ENCODE data around the gene TRAF1.

Gene TRAF1

GRCh38 chr9:120933310-120934055 lies 6.9 kb upstream of the TRAF1 start:
- TF ChIP-seq GATA3 (IDR thresholded peaks at IDR 0.05; ENCODE audit: low read depth, low read length) (no peak), GATA2 (IDR thresholded peaks at IDR 0.05; ENCODE audit: low read depth, low read length) (no peak)

DNA sequence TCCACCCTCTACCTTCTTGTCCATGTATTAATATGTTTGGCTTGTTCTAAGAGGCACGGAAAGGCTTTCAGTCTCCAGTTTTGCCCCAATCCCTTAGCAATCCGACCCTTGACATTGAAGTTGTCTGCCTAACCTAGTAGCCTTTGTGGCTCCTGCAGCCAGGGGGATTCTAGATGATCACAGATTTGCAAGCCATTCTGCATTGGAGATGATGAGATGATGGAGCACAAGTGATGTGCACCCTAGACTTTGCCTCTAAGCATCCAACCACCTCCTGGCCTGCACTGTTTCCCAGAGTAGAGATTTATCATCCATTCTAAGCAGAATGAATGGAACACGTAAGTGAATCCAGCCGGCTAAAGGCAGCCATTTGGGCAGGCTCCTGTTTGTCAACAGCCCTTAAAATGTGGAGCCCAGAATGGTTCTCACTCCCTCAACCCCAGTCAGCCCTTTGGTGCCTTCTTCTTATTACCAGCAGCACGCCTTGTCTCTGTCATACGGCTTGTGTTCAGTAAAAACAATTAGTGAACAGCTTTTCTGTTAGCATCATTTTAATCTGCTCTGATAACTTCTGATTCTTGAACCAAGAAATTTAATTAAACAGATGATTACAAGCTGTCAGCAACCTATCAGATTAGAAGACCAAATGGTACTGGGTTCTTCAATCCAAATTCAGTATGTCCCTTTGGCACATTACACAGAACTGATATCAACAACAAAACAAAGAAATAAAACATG lies 5.7 kb upstream of the TRAF1 start:
- TF ChIP-seq GATA2 (IDR thresholded peaks at IDR 0.05; ENCODE audit: low read depth, low read length) (peak; percentile 37), GATA3 (IDR thresholded peaks at IDR 0.05; ENCODE audit: low read depth, low read length) (0 out of 2 replicates have a peak, but pooled peaks have one; percentile 14)

GRCh38 chr9:120931231-120932085 lies 4.9 kb upstream of the TRAF1 start:
- TF ChIP-seq GATA2 (IDR thresholded peaks at IDR 0.05; ENCODE audit: low read depth, low read length), result no peak
- no peak for TF ChIP-seq GATA3 (IDR thresholded peaks at IDR 0.05; ENCODE audit: low read depth, low read length)

- TF ChIP-seq GATA2 (IDR thresholded peaks at IDR 0.05; ENCODE audit: low read depth, low read length) (no peak), GATA3 (IDR thresholded peaks at IDR 0.05; ENCODE audit: low read depth, low read length) (no peak)
Measured at GRCh38 chr9:120929229-120929791, 2.7 kb upstream of the TRAF1 start.

DNA sequence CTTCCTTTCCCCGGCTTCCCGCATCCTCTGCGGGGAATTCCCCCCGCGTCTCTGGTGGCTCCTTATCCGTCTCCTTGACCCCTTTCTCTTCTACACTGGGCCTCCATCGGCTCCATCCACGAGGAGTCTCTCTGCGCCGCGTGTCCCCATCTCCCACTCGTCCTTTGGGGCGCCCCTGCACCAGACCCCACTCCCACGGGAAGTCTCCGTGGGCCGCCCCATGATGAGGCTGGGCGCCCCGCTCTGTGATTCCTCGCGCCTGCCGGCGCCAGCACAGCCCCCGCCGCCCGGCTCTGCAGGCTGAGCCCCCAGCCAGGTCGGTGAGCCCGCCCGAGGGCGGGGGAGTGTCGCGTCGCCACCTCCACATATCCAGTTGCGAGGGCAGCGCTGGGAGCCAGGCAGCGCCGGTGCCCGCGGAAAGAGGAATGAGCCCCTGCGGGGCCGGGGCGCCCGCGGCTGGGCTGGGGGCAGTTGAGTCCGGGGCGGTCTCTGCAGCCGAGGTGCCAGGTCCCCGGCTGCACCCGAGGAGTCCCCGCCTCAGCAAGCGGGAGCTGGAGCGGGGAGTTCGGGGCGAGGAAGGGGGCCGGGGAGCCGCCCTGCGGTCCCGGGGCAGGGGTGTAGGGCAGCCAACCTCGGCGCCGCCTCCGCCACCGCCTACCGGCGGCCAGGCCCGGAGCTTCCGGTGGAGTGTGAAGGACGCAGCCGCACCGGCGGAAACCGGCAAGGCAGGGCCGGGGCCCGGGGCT lies 2.1 kb upstream of the TRAF1 start:
- TF ChIP-seq GATA2 (IDR thresholded peaks at IDR 0.05; ENCODE audit: low read depth, low read length) (no peak), GATA3 (IDR thresholded peaks at IDR 0.05; ENCODE audit: low read depth, low read length) (no peak)

GRCh38 chr9:120928015-120928482 lies 1.5 kb upstream of the TRAF1 start:
- TF ChIP-seq GATA2 (IDR thresholded peaks at IDR 0.05; ENCODE audit: low read depth, low read length) (no peak), GATA3 (IDR thresholded peaks at IDR 0.05; ENCODE audit: low read depth, low read length) (no peak)

- TF ChIP-seq GATA3 (IDR thresholded peaks at IDR 0.05; ENCODE audit: low read depth, low read length), result no peak
- TF ChIP-seq GATA2 (IDR thresholded peaks at IDR 0.05; ENCODE audit: low read depth, low read length), result no peak
Measured at GRCh38 chr9:120927269-120928014, 846 bp upstream of the TRAF1 start.

GRCh38 chr9:120925535-120926396 lies 830 bp downstream of the TRAF1 start:
- TF ChIP-seq GATA3 (IDR thresholded peaks at IDR 0.05; ENCODE audit: low read depth, low read length), result no peak
- no peak for TF ChIP-seq GATA2 (IDR thresholded peaks at IDR 0.05; ENCODE audit: low read depth, low read length)

GRCh38 chr9:120924698-120925534 lies 1.7 kb downstream of the TRAF1 start:
- no peak for TF ChIP-seq GATA2 (IDR thresholded peaks at IDR 0.05; ENCODE audit: low read depth, low read length)
- no peak for TF ChIP-seq GATA3 (IDR thresholded peaks at IDR 0.05; ENCODE audit: low read depth, low read length)

DNA sequence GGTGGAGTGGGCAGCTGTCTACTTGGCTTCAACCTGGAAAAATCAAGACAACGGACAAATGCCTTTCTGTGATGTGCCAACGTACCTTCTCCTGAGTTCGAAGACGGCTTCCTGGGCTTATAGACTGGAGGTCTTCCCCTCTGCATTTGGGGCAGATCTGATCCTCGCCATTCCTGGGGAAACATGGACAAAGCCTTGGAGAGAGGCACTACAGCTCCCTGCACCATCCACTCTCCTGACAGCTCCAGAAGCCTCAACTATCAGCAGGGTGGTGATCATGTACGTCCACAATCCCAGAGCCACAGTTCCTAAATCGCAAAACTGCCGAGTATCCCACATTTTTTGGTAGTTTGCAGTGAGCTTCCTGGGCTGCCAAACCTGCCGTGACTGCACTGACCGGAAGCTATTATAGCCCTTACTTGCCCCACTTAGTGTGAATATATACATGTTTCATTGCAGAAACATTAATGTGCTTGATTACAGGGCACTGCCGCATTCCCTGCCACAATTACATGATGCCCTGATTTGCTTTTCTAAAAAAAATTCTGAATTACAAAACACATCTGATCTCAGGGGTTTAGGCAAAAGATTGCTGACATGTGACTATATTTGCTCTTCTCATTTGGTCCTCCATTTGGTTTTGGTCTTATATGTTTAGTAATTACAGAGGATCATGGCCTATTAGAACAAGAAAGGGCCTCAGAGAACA lies 2.8 kb downstream of the TRAF1 start:
- TF ChIP-seq GATA3 (IDR thresholded peaks at IDR 0.05; ENCODE audit: low read depth, low read length) (no peak), GATA2 (IDR thresholded peaks at IDR 0.05; ENCODE audit: low read depth, low read length) (no peak)
